Activated effector memory CD4-positive, alpha-beta T cell treated with Interleukin-2 at 50 U/mL for 16 hours (primary cell): ENCODE measurements around the gene PGS1.
A peak's percentile ranks its signal among the peaks of the same experiment; 100 is the strongest.
"Not testable (repeated sequence)": the region's sequence is repeated elsewhere in the genome, so short reads cannot be mapped to it uniquely, and the experiment has no call there.

Source experiments
- DNase-seq: peaks from one replicate; pipeline ENCODE4 v3.0.0-alpha.2; 2020

PGS1 gene, protein sequence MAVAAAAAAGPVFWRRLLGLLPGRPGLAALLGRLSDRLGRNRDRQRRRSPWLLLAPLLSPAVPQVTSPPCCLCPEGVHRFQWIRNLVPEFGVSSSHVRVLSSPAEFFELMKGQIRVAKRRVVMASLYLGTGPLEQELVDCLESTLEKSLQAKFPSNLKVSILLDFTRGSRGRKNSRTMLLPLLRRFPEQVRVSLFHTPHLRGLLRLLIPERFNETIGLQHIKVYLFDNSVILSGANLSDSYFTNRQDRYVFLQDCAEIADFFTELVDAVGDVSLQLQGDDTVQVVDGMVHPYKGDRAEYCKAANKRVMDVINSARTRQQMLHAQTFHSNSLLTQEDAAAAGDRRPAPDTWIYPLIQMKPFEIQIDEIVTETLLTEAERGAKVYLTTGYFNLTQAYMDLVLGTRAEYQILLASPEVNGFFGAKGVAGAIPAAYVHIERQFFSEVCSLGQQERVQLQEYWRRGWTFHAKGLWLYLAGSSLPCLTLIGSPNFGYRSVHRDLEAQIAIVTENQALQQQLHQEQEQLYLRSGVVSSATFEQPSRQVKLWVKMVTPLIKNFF

DNA sequence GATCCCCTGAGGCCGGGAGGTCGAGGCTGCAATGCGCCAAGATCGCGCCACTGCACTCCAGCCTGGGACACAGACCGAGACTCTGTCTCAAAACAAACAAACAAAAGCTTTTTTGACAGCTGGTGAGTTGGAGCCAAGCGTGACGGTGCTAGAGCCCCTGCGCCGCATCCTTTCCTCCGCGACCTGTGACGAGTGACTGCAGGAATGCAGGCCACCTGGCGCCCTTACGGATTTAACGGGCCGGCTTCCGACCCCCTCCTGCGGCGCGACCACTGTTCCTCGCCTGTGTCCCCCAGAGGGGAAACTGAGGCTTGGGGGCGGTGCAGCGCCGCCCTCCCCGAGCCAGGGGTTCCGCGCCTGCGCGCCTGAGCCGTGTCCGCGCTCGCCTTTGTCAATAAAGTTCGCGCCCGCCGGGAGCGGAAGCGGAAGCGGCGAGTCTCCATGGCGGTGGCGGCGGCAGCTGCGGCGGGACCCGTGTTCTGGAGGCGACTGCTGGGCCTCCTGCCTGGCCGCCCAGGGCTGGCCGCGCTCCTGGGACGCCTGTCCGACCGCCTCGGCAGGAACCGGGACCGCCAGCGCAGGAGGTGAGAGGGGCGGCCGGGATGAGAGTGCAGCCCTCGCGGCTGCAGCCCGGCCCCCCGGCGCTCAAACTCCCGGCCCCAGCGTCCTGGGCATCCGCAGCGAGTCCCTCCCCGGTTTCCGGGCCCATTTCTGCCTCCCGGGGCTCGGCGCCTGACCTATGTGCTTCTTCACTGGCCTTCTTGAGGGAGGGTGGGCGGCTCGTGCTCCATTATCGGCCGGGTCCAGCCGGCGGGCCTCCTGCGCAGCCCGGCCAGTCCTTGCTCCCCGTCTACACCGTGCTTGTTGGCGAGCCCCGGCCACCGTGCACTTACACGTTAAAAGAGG is at the start of gene PGS1:
Gene PGS1, plus strand, starts transcription at position 425 of the 906 bp plus-strand sequence. Its CDS starts 17 bp downstream, at position 442.
- peak; percentile 77 for DNase-seq

DNA sequence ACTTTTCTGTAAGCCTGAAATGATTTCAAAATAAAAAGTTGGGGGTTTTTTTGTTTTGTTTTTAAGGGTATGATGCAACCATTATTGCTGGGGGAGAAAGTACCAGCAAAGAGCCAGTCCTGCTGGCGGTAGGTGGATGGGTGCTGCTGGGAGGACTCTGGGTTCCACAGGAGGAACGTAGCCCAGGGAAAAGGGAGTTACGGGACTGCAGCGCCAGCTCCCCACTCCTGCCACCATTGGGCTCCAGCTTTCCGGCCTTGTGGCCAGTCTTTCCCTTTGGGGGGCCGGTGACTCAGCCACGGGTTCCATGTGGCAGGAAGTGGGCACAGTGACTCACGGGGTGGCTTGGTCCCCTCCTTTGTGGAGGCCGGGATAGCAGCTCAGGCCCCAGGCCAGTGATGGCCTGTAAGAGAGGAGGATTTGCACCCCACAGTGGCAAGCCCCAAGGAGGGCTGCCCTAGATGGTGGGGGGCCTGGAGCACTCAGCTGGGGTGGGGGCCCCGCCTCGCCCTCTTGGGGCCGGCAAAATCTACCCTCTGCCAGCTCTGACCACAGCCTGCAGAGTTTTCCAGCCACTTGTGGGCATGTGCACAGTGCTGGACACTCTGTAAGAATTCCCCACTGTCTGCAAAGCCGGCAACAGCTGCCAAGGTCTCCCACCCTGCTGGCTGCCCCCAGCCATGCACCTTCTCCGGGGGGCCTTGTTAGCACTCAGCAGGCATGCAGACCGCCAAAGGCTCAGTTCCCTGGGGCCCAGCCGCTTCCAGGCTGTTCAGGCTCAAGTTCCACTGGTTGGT is 49.0 kb upstream of the PGS1 start:
- DNase-seq: no peak

DNA sequence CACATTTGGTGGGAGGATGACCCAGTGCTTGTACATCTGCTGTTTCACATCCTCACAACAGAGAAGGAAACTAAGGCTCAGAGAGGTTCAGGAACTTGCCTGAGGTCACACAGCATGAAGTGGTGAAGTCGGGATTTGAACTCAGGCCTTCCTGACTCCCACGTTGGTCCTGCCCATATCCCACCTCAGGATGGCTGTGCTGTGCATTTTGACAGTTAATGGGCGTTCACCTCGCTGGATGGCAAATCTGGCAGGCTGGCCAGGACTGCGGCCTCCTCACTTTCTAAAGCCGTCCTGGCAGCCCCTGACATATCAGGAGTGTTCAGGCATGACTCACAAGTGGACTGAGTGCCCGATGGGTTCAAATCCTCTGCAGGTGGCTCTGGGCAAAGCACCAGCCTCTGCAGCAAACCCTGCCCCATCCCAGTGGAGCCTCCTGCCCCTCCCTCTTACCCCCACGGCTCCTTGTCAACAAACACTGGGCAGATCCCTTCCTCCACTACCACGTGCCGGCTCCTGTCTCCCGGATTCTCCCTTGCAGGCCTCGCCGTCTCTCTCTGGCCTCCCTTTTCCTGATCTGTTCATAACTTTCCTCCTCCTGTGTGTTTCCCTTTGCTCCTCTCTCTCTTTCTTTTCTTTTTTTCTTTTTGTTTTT is 47.8 kb upstream of the PGS1 start:
- no peak for DNase-seq

DNA sequence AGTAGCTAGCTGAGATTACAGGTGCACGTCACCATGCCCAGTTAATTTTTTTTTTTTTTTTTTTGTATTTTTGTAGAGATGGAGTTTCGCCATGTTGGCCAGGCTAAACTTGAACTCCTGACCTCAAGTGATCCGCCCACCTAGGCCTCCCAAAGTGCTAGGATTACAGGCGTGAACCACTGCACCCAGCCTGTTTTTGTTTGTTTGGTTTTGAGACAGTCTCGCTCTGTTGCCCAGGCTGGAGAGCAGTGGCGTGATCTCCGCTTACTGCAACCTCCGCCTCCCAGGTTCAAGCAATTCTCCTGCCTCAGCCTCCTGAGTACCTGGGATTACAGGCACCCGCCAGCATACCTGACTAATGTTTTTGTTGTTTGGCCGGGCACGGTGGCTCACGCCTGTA is 47.1 kb upstream of the PGS1 start:
- DNase-seq: not testable (repeated sequence)

DNA sequence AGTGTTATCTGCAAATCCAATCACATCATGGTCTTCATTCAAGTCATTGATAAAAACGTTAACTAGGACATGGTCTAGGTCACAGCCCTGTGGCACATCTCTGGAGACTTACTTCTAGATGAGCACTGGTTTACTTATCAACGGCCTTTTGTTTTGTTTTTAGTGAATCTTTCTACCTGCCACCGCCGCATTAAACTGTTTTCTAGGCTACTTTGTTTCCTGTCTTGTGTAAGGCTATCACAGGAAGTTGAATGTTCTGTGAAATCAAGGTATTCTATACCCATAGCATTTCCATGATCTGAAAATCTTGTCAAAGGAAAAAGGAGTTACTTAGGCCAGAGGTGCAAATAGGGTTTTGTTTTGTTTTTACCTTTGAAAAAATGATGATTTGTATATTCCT is 45.5 kb upstream of the PGS1 start:
- no peak for DNase-seq

DNA sequence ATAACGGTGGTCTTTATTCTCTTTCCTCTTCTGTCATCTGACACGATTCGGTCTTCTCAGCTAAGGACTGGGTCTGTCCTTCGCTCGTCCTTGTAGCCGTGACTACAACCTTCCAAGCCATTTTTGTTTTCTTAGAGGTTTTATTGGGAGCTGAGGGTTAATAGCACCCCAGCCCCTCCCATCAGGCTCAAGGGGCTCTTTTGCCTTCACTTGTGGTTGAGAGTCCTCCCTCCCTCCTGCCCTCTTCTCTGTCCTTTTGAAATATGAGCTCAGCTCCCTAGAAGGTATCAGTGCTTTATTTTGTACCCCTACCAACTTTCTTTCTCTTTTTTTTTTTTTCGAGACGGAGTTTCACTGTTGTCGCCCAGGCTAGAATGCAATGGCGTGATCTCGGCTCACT is 43.2 kb upstream of the PGS1 start:
- no peak for DNase-seq

DNA sequence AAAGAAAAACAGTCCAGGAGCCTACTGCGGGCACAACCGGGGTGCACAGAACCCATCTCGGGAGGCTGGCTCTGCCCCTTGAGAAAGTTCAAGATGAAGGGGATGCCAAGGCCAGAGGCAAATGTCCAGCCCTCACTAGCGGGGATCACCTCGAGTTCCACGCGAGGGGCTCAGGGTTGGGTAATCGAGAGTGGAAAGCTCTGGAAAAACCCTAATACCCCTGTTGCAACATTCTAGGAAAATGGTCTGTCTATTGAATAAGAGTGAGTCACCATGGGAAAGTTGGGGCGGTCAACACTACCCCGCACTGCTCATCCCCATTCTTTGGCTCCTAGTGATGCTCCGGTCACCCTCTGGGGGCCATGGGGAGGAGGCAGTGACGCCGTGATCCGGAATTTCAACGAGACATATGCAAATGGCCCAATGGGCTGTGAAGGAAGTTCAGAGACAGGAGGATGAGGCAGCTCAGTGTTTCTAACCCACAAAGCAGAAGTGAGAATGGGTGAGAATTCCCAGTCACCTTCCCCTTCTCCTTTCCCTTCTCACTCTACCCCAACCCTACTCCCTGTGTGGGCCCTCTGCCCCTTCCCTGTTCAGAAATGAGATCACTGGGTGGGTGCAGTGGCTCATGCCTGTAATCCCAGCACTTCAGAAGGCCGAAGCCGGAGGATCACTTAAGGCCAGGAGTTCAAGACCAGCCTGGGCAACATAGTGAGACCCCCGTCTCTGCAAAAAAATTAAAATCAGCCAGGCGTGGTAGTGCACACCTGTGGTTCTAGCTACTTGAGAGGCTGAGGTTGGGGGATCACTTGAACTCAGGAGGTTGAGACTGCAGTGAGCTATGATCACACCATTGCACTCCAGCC is 41.0 kb upstream of the PGS1 start:
- DNase-seq: no peak

DNA sequence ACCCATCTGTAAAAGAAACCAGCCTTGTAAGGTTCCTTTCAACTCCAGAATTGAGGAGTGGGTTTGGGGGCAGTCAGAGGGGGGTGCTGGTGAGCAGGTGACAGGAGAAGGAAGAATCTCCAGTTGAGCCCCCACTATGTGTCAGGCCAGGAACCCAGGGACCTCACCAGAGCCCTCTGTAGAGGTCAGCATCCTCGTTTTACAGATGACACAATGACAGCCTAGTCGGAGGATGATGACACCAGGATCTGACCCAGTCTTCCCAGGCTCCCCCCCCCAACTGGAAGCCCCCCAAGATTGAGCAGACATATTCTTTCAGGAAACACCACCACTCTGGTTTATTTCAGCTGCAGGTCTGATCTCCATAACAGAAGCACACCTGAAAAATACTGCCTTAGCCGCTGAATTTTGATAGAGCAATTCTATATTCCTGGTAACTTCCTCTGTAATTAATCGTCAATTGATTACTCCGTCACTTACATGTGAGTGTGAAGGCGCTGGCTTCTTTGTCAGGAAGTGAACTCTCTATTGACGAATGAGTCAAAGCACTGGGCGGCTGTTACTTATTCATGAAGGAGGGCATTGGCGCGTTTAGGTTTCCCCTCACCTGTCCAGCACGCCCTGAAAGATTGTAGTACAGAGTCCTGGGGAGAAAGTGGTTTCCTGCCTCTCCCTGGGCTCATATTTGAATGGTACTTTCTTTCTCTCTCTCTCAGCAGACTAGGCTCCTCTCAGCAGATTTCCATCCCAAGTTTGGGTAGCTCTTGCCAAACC is 39.8 kb upstream of the PGS1 start:
- no peak for DNase-seq

DNA sequence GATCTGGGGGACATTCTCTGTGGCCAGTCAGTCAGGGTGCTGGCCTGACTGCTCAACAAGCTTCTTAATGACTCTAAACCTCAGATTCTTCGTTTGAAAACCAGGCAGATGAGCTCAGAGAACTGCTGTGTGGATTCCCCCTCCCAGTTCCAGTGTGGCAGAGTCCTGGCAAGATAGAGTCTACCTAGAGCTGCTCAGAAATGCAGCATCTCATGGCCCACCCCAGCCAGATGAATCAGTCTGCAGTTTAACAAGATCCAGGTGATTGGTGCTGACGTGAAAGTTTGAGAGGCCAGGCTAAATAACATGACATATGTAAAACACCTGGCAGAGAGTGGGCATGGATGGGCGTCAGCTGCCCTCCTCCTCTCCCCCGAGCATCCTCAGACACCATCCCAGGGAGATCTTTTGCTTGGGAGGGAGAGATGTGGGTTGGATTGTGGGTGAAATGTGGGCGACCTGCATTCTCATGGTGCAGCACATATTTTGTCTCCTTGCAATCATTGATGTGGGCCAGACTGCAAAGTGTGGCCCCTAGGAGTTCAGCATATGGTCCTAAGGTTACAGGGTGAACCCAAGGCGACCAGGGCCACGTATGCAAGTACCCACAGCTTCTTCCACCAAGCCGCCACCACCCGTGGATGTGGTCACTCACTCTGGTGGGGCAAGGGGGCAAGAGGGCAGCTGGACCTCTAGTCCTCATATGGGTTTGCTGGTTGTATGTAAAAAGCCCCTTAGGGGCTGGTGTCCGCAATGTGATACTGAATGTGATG is 38.1 kb upstream of the PGS1 start:
- no peak for DNase-seq

DNA sequence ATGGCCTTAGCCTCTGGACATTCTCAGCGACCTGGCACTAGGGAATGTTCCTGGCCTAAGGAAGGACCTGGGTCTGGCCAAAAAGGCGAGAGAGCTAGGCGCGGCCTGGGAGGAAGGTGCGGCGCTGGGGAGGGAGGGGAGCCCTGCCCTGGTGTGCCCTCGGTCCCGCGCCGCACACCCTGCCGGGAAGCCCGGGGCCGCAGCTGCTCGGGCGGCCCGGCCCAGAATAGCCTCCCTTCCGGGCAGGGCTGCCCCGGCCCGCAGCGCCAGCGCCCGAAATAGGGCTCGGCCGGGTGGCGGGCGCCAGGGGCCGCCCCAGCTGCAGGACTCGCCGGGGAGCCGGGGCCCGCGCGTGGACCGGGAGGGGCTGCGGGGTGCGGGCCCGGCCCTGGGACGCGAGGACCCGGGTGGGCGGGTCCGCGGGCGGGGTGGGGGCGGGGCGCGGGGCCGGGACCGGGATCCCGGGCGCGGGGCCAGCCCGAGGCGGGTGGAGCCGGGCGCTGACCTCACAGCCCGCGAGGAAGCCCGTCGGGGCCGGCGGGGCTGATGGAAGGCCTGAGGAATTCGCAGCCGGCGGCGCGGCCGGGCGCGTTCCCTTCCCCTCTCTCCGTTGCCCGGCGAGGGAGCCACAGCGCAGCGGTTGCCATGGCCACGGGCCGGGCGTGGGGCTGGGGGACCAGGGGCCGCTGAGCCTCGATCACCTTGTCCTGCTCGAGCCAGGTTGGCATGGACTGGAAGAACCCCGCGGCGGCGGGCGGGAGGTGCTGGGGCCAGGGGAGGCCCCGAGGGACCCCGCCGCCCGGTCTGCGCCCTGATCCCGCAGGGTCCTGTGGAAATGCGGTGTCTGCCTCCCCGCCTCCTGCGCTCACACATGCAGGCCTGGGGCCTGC is 36.6 kb upstream of the PGS1 start:
- no peak for DNase-seq

DNA sequence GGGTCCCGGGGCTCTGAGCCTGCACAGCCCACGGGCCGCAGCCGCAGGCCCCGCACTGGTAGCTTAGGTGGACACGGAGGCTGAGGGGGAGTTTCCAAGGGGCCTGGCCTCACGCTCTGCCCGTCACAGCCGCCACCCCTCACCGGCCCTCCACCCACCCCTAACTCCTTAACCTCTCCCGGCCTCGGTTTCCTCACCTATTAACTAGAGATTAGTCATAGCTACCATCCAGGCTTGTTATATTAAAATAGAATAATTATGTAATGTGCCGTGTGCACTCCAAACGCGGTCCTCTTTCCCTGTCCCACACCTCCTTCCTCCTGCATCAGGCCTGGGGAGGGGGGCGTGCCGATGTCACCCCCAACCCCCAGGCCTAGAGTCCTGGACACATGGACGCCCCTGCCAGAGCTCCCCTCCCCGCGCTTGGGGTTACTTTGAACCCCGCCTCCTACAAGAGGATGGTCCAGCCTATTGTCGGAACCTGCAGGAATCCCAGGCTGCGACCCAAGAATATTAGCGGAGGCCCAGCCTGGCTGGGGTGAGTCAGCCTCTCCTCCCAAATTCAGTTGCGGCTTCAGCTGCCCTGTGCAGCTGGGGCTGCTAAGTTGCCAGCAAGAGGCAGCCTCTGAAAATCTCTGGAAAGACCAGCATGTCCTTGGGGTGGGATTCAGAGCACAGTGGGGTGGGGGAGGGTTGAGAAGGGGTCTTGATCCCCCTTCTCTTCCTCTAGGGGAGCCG is 35.8 kb upstream of the PGS1 start:
- no peak for DNase-seq

DNA sequence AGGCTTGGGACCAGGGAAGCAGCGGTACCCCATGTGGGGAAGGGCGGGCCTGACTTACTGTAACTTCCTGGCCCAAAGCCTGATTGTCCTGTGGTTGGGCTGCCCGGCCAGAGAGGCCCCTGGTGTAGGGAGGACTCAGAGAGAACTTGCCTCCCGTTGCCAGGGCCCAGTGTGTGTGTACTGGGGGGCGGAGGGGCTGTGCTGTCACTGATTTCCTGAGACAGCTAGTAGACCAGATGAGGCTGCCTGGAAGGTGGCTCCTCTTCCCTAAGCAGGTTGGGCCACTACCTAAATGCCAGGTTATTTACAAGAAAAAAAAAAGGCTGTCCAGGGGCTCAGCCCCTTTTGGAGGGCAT is 35.3 kb upstream of the PGS1 start:
- no peak for DNase-seq

DNA sequence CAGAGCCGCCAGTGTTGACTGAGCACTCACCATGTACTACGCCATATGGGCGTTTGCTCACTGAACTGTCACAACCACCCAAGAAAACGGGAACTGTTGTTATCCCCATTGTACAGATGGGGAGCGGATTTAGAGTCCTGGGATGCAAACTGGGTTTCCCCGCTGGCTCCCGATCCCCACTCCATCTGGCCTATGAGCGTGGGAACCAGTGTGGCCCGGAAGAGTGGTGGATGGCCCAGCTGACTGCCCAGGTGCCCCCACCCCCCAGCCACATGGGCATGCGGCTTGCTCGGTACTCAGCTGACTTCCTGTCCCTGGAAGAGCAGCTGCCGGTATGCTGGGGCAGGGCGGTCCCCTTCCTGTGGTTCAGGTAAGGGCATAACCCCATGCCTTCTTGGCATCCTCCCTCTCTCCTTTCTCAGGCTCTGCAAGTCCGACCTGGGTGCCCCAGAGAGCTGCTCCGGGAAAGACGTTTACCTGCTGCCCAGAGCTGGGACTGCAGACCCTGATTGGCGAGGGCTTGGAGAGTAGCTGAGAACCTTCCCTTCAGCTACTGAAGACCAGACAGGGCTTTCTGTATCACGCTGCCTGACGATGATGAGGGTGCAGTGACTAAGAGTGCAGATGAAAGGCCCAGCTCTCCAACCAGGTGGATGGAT is 34.8 kb upstream of the PGS1 start:
- peak; percentile 81 for DNase-seq

DNA sequence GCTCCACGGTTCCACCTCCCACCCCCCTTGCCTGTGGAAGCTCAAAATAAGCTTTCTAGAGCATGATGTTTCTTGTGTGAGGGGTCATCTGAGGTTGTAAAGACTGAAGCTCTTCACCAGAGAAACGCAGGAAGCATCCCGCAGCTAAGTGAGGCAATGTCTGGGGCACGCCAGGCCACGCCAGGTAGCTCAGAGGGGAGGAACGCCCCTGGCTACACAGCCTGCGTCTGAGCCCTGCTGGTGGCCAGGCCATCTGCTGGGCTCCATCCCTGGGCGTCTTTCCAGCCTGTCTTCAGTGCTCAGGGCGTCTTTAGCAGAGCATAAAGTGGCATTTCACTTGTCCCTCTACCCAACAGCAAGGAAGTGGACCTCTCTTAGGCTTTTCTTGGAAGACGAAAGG is 33.8 kb upstream of the PGS1 start:
- no peak for DNase-seq

DNA sequence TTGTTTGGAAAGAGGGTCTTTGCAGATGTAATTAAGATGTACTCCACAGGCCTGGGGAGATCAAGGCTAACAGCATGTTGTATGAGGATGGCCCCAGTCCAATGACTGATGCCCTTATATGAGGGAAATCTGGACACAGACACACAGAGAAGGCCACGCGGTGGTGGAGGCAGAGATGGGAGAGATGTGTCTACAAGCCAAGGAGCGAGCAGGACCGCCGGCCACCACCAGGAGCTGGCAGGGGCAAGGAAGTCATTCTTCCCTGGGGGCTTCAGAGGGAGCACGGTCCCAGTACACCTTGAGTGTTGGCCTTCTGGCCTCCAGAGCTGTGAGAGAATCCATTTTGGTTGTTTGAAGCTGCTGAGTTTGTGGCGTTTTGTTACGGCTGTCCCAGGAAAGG is 33.3 kb upstream of the PGS1 start:
- no peak for DNase-seq

DNA sequence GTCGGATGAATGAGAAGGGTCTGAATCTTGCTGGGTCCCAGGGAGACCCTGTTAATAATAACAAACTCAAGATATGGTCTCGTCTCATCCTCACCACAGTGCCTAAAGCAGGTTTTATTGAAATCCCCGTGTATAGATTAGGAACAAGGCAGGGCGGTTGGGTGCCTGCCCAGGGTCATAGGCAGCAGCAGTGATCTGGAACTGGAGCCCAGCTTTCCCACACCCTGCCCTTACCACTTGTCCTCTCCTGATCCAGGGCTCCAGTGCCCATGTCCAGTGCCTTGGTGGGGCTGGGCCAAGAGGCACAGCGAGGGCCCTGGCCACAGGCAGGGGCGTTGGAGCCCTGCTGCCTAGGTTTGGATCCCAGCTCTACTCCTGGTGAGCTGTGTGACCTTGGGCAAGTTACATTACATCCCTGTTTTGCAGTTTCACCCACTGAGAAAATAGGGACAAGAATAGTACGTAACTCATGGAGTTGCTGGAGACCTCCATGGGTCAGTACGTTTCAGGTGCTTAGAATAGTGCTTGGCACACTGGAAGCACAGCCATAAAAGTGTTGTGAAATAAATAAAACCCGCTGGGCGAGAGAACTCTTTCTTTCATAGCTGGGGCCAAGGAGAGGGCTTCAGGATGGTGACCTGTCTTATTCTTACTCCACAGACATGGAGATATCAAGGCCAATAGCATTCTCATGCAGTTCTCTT is 32.5 kb upstream of the PGS1 start:
- DNase-seq: no peak
